ENCODE data around the gene FASTKD1.
A peak's percentile ranks its signal among the peaks of the same experiment; 100 is the strongest.
"Not testable (repeated sequence)": the region's sequence is repeated elsewhere in the genome, so short reads cannot be mapped to it uniquely, and the experiment has no call there.

FASTKD1 gene

GRCh38 chr2:169540146-169540545, 33.5 kb downstream of the FASTKD1 start:
- no peak overlapping the region for H3K4me3 ChIP-seq (IDR thresholded peaks at IDR 0.05; ENCODE audit: insufficient read depth, low read depth, low read length)
- H3K4me2 ChIP-seq, result no peak overlapping the region
- TF ChIP-seq CTCF (conservative IDR thresholded peaks at IDR 0.05; ENCODE audit: low read depth, low read length), result no peak

GRCh38 chr2:169539460-169539859, 34.2 kb downstream of the FASTKD1 start:
- not testable (repeated sequence) for H3K4me2 ChIP-seq; H3K27ac ChIP-seq; H2AFZ ChIP-seq (ENCODE audit: low read depth); H3K9ac ChIP-seq; H3K4me1 ChIP-seq (ENCODE audit: low read depth, poor library complexity, severe bottlenecking); H3K4me3 ChIP-seq (IDR thresholded peaks at IDR 0.05; ENCODE audit: insufficient read depth, low read depth, low read length); H4K20me1 ChIP-seq (ENCODE audit: insufficient read depth); H3K79me2 ChIP-seq (ENCODE audit: insufficient read depth, low read depth); H3K36me3 ChIP-seq (ENCODE audit: insufficient read depth); H3K27me3 ChIP-seq (ENCODE audit: insufficient read depth, low read depth)

More at GRCh38 chr2:169540146-169540545, 33.5 kb downstream of the FASTKD1 start:
- H3K9ac ChIP-seq, result no peak overlapping the region
- H3K36me3 ChIP-seq (ENCODE audit: insufficient read depth), result no peaks in the 10 kb centered on the region
- no peak overlapping the region for H2AFZ ChIP-seq (ENCODE audit: low read depth)
- H3K79me2 ChIP-seq (ENCODE audit: insufficient read depth, low read depth), result no peaks in the 10 kb centered on the region
- no peaks in the 10 kb centered on the region for H3K27me3 ChIP-seq (ENCODE audit: insufficient read depth, low read depth)
- no peak overlapping the region for H3K27ac ChIP-seq
- H4K20me1 ChIP-seq (ENCODE audit: insufficient read depth), result no peaks in the 10 kb centered on the region
- no peaks in the 10 kb centered on the region for H3K4me1 ChIP-seq (ENCODE audit: low read depth, poor library complexity, severe bottlenecking)

DNA sequence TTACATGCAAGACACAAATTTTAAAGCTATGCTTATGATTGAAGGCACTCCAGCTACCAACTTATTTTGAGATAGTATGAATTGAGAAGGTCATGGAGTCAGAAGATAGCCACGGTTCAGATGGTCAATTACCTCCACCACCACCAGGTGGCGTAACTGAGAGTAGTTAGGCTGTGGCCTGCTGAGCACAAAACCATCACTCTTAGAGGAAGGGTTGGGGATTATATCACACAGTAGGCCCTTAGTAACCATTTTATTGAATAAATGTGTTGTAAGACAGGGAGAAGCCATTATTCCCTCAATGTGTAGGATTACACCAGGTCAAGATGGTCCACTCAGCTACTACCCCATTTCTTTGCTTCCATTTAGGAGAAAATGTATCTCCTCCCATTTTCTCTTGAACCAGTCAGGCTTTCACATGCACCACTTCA, 45.4 kb downstream of the FASTKD1 start:
- no peak overlapping the region for H3K27ac ChIP-seq
- H2AFZ ChIP-seq (ENCODE audit: low read depth), result no peak overlapping the region
- no peak overlapping the region for H3K4me3 ChIP-seq (IDR thresholded peaks at IDR 0.05; ENCODE audit: insufficient read depth, low read depth, low read length)
- TF ChIP-seq CTCF (conservative IDR thresholded peaks at IDR 0.05; ENCODE audit: low read depth, low read length), result peak; percentile 93
- no peak overlapping the region for H3K4me2 ChIP-seq
- no peaks in the 10 kb centered on the region for H4K20me1 ChIP-seq (ENCODE audit: insufficient read depth)
- no peak overlapping the region for H3K9ac ChIP-seq
- H3K4me1 ChIP-seq (ENCODE audit: low read depth, poor library complexity, severe bottlenecking), result no peaks in the 10 kb centered on the region
- no peaks in the 10 kb centered on the region for H3K36me3 ChIP-seq (ENCODE audit: insufficient read depth)
- H3K79me2 ChIP-seq (ENCODE audit: insufficient read depth, low read depth), result no peaks in the 10 kb centered on the region
- no peaks in the 10 kb centered on the region for H3K27me3 ChIP-seq (ENCODE audit: insufficient read depth, low read depth)

GRCh38 chr2:169526451-169526850, 47.2 kb downstream of the FASTKD1 start:
- no peak overlapping the region for H2AFZ ChIP-seq (ENCODE audit: low read depth)
- H3K27me3 ChIP-seq (ENCODE audit: insufficient read depth, low read depth), result no peaks in the 10 kb centered on the region
- H4K20me1 ChIP-seq (ENCODE audit: insufficient read depth), result no peaks in the 10 kb centered on the region
- H3K36me3 ChIP-seq (ENCODE audit: insufficient read depth), result no peaks in the 10 kb centered on the region
- no peak overlapping the region for H3K9ac ChIP-seq
- H3K4me3 ChIP-seq (IDR thresholded peaks at IDR 0.05; ENCODE audit: insufficient read depth, low read depth, low read length), result no peak overlapping the region
- no peak for TF ChIP-seq CTCF (conservative IDR thresholded peaks at IDR 0.05; ENCODE audit: low read depth, low read length)
- no peak overlapping the region for H3K4me2 ChIP-seq
- H3K27ac ChIP-seq, result no peak overlapping the region
- no peaks in the 10 kb centered on the region for H3K4me1 ChIP-seq (ENCODE audit: low read depth, poor library complexity, severe bottlenecking)
- no peaks in the 10 kb centered on the region for H3K79me2 ChIP-seq (ENCODE audit: insufficient read depth, low read depth)

DNA sequence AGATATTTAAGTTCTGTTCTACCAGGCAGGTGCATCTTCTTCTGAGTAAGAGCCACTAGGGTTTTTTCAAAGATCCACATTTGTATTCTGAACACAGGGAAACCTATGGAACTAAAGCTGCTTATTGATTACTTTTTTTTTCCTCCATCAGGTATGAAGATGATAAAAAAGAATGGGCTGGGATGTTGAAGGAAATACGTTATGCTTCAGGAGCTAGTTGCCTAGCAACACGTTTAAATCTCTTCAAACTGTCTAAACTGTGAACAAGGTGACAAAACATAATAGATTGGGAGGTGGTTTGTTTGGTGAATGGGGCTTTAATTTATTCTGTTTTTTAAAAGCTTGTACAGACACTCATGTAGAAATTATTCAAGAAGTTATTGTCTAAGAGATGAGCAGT, 48.2 kb downstream of the FASTKD1 start:
- H3K4me3 ChIP-seq (IDR thresholded peaks at IDR 0.05; ENCODE audit: insufficient read depth, low read depth, low read length), result no peak overlapping the region
- H3K4me1 ChIP-seq (ENCODE audit: low read depth, poor library complexity, severe bottlenecking), result no peaks in the 10 kb centered on the region
- no peak overlapping the region for H3K9ac ChIP-seq
- no peak overlapping the region for H2AFZ ChIP-seq (ENCODE audit: low read depth)
- H4K20me1 ChIP-seq (ENCODE audit: insufficient read depth), result no peaks in the 10 kb centered on the region
- H3K4me2 ChIP-seq, result no peak overlapping the region
- H3K27ac ChIP-seq, result no peak overlapping the region
- no peak for TF ChIP-seq CTCF (conservative IDR thresholded peaks at IDR 0.05; ENCODE audit: low read depth, low read length)
- H3K79me2 ChIP-seq (ENCODE audit: insufficient read depth, low read depth), result no peaks in the 10 kb centered on the region
- no peaks in the 10 kb centered on the region for H3K27me3 ChIP-seq (ENCODE audit: insufficient read depth, low read depth)
- H3K36me3 ChIP-seq (ENCODE audit: insufficient read depth), result no peaks in the 10 kb centered on the region

Measured in KMS-11 (cell line).